IPS DF 4.7 (cell line): ENCODE measurements around the gene MDK.

ENCODE experiments used
- DNase-seq: peaks from one replicate; pipeline ENCODE4 v3.0.0-alpha.2; 2013; ENCODE audit warnings: low spot score; ENCODE audit errors: extremely low read depth

MDK gene

GRCh38 chr11:46402957-46403902 lies 21.8 kb downstream of the MDK start:
- no peak for DNase-seq

GRCh38 chr11:46404476-46405017 lies 23.1 kb downstream of the MDK start:
- DNase-seq: no peak

GRCh38 chr11:46407635-46408034 lies 26.2 kb downstream of the MDK start:
- DNase-seq: no peak

GRCh38 chr11:46408407-46408986 lies 27.0 kb downstream of the MDK start:
- no peak for DNase-seq

GRCh38 chr11:46410021-46410420 lies 28.6 kb downstream of the MDK start:
- no peak for DNase-seq

- no peak for DNase-seq
These were observed 32.4 kb downstream of the MDK start for GRCh38 chr11:46413760-46414465.

GRCh38 chr11:46414466-46414796 lies 33.0 kb downstream of the MDK start:
- no peak for DNase-seq

GRCh38 chr11:46414879-46415278 lies 33.4 kb downstream of the MDK start:
- DNase-seq: no peak

GRCh38 chr11:46417711-46418110 lies 36.2 kb downstream of the MDK start:
- DNase-seq: no peak

- DNase-seq: no peak
These were observed 37.3 kb downstream of the MDK start for GRCh38 chr11:46418751-46419150.

GRCh38 chr11:46420513-46420912 lies 39.0 kb downstream of the MDK start:
- no peak for DNase-seq

GRCh38 chr11:46421257-46421880 lies 39.9 kb downstream of the MDK start:
- DNase-seq: no peak

GRCh38 chr11:46422588-46422987 lies 41.1 kb downstream of the MDK start:
- no peak for DNase-seq

- DNase-seq: no peak
These were observed 44.9 kb downstream of the MDK start for GRCh38 chr11:46426233-46426991.

GRCh38 chr11:46427364-46427763 lies 45.9 kb downstream of the MDK start:
- peak; percentile 28 for DNase-seq

- DNase-seq: no peak
These were observed 48.2 kb downstream of the MDK start for GRCh38 chr11:46429717-46430116.

GRCh38 chr11:46431211-46431610 lies 49.7 kb downstream of the MDK start:
- DNase-seq: no peak
